Fibroblast of villous mesenchyme (primary cell): ENCODE data around the gene TRIM26. TPM values are rescaled to one million over a fixed set of nuclear protein-coding genes. Genes with fewer than 3 reads are reported as not detected.

Experiments
- DNase-seq: peaks from one replicate; pipeline ENCODE4 v3.0.0-alpha.2; 2010; ENCODE audit warnings: low read depth
- H3K4me3 ChIP-seq: 2 replicates; pipeline ENCODE4 v1.5.1; 2011; ENCODE audit warnings: low read depth, mild to moderate bottlenecking, low read length
- total RNA-seq: library from RNA; depleted of rRNA; stranded (reverse); fragments of >200 nt; gene quantifications from 2 replicates; pipeline ENCODE4 v1.2.3, GENCODE V29; 2012
- TF ChIP-seq, protein P1 (sequence below): IDR thresholded peaks from 2 replicates; pipeline ENCODE4 v1.5.1; 2012; ENCODE audit warnings: low read depth, mild to moderate bottlenecking, low read length; ENCODE audit not compliant: insufficient read depth

Gene TRIM26
- total RNA-seq, 1 donor: 21.2 TPM

DNA sequence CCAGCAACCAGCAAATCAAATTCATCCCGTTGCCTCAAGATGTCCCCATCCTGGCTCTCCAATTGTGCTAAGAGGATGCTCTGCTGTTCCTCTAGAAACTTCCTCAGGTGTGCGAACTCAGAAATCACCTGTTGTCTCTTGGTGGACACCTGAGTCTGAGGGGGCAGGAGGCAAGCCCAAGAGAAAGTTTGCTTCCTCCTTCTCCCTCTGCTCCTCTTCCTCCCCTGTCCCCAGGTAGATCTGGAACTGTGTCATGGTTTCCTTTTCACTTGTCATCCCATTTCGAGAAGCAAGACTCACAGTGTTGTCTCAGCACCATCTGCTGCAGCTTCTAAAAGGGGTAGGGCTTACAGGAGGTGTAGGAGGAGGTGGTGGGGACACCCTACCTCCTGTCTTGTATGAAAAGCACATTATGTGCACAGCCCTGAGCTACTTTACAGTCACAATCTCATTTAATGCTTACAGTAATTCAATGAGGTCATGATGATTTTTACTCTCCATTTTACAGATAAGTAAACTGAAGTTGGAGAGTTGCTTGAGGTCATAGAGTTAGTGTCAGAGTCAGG lies 54.6 kb downstream of the TRIM26 start:
- DNase-seq: no peak
- TF ChIP-seq, protein P1, sequence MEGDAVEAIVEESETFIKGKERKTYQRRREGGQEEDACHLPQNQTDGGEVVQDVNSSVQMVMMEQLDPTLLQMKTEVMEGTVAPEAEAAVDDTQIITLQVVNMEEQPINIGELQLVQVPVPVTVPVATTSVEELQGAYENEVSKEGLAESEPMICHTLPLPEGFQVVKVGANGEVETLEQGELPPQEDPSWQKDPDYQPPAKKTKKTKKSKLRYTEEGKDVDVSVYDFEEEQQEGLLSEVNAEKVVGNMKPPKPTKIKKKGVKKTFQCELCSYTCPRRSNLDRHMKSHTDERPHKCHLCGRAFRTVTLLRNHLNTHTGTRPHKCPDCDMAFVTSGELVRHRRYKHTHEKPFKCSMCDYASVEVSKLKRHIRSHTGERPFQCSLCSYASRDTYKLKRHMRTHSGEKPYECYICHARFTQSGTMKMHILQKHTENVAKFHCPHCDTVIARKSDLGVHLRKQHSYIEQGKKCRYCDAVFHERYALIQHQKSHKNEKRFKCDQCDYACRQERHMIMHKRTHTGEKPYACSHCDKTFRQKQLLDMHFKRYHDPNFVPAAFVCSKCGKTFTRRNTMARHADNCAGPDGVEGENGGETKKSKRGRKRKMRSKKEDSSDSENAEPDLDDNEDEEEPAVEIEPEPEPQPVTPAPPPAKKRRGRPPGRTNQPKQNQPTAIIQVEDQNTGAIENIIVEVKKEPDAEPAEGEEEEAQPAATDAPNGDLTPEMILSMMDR: no peak

DNA sequence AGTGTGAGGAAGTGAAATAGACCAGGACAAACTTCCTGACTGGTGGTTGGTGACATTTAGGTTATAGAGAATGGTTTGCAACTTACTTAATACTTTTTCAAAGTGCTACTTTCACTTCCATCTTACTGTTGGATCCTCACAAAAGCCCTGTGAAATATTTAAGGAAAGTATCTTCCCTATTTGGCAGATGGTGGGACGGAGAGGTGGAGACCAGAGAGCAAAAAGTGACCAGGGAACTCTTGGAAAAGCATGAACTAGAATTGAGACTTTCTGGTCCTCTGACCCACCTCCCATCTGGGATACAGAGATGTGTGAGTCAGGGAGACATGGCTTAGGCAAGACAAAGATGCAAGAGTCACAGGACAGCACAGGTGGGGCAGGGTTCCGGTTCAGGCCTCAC lies 55.2 kb downstream of the TRIM26 start:
- TF ChIP-seq, protein P1: no peak
- no peak for DNase-seq
- no peak overlapping the region for H3K4me3 ChIP-seq

More for the DNA sequence above, 54.6 kb downstream of the TRIM26 start:
- no peak overlapping the region for H3K4me3 ChIP-seq

DNA sequence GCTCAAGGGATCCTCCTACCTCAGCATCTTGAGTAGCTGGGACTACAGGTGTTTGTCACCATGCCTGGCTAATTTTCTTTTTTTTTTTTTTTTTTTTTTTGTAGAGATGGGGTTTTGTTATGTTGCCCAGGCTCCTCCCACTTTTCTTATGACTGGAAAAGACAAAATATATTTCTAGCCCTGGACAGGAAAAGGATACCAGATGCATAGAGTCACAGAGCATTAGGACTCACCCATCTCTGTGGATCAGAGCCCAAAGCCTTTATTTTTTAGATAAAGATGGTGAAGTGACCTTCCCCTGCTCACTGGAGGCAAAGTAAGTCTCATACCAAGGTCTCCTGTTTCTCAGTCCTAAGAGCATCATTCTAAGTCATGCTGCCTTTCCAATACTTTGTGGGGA lies 55.6 kb downstream of the TRIM26 start:
- TF ChIP-seq, protein P1: no peak
- no peak for DNase-seq
- no peak overlapping the region for H3K4me3 ChIP-seq

DNA sequence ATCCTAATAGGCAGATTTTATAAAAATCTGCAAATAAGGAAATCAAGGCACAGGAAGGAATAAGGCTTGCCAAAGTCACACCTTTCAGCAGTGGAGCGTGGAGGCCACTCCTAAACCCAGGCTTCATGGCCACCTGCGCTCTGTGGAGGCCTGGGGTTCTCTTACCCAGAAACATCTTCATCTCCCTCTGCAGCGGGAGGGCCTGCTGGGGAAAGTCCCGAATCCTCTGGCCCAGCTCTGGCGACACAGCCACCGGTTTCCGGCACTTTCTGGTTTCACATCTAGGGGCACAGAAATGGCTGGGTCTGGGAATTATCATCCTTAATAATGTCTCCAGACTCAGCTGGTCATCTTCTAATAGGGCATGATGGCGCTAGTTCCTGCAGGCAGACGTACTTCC lies 56.4 kb downstream of the TRIM26 start:
- no peak for DNase-seq
- TF ChIP-seq, protein P1: no peak
- no peak overlapping the region for H3K4me3 ChIP-seq

DNA sequence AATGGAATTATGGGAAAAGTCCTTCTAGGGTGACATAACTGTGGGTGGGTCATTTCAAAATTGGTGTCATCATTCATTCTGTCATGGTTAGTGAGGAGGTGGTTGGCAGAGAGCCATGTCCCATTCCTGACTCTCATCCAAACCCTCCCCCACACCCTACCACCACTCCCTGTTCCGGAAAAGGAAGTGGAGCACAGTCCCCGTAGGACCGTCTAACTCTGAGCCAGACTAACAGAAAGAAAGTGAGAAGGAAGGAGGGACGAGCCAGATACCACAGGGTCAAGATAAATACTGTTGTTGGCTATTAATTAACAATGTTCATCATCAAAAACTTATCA lies 57.0 kb downstream of the TRIM26 start:
- no peak overlapping the region for H3K4me3 ChIP-seq
- peak; percentile 11 for DNase-seq
- TF ChIP-seq, protein P1: no peak

DNA sequence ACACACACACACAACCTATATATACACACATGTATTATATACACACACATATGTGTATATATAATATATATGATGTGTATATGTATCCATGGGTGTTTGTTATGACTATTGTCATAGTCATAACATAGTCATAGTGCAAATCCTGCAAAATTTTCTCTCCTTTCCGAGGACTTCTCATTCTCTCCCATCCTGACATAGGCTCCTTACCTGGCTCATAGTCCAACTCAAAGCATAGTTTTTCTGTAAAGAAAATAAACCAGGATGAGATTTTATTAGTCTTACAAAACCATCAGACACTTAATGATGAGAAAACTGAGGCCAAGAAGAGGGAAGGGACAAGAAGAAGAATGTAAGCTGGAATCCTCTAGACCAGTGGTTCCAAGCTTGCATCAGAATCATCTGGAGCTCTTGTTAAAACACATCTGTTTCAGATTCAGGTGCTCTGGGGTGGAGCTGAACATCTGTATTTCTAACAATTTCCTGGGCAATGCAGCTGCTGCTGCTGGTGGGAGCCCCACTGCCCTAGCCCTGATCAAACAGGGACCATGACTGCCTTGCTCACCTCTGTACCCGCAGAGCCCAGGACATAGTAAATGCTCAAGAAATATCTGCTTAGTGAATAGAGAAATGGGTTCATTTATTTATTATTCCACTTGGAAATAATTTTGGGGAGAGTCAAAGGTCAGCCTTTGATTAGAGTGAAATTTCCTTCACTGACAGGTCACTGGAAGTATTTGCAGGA lies 57.5 kb downstream of the TRIM26 start:
- TF ChIP-seq, protein P1: no peak
- H3K4me3 ChIP-seq: no peak overlapping the region
- peak; percentile 14 for DNase-seq
